ENCODE measurements around the gene DNM1. TPM values are rescaled to one million over a fixed set of nuclear protein-coding genes. Genes with fewer than 3 reads are reported as not detected.

Gene DNM1
- total and polyA plus RNA-seq, 2 experiments from 2014 or later, result 36.0 to 42.0 TPM

DNA sequence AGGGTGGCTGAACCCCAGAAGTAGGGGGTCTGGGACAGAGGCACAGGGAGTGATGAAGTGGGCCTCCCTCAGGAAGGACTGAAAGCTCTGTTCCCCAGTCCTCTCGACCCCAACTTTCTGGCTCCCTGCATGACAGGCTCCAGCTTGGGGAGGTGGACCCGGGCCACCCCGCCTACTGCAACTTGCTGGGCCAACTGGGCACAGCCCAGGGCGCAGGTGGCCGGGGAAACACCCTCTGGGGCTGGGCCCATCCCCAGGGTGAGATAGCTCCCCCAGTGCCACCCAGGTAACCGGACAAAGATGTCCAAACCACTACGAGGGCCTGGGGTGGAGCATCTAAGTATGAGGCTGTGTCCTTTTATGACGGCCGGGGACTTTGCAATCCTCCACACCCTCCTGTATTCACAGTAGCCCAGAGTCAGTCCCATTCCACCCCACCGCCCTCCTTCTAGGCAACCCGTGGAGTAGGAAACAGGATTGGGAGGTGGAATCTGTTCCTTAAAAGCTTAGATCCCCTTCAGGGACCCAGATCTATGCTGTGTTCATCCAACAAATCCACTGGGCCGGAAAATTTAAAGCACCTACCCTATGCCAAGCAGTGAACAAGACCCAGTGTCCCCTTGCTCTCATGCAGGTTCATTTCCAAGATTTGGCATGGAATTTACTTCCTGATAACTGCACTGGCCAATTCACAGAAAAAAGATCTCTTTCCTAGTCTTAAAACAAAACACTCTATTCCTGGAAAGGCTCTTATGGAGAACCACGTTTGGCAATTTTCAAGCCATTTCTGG, 19.9 kb downstream of the DNM1 start (continued):
- TF ChIP-seq, protein P1, sequence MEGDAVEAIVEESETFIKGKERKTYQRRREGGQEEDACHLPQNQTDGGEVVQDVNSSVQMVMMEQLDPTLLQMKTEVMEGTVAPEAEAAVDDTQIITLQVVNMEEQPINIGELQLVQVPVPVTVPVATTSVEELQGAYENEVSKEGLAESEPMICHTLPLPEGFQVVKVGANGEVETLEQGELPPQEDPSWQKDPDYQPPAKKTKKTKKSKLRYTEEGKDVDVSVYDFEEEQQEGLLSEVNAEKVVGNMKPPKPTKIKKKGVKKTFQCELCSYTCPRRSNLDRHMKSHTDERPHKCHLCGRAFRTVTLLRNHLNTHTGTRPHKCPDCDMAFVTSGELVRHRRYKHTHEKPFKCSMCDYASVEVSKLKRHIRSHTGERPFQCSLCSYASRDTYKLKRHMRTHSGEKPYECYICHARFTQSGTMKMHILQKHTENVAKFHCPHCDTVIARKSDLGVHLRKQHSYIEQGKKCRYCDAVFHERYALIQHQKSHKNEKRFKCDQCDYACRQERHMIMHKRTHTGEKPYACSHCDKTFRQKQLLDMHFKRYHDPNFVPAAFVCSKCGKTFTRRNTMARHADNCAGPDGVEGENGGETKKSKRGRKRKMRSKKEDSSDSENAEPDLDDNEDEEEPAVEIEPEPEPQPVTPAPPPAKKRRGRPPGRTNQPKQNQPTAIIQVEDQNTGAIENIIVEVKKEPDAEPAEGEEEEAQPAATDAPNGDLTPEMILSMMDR (conservative IDR thresholded peaks at IDR 0.05; ENCODE audit: low read depth in 2 of 2), result no peak

DNA sequence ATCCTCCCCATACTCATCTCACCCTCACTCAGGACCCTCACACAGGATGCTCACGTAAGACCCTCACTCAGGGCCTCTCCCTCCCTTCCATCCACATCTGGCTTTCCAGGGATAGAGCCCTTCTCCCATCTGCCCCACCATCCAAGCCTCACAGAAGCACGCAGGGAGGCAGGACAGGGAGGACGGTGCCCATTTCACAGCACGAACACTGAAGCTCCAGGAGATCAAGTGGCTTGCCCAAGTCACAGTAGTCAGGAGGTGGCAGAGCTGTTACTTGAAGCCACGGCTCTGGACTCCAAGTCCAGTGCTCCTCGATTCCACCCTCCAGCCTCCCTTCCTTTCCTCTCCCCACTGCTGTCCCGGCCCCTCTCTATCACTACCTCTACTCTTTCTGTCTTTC, 21.7 kb downstream of the DNM1 start:
- Mint-ChIP-seq H3K4me3 (no peak overlapping the region), H3K4me1 (no peaks in the 10 kb centered on the region; the same call in 2 of the 3 replicates), H3K27ac (no peak overlapping the region), H3K9me3 (no peaks in the 10 kb centered on the region), H3K36me3 (ENCODE audit: low read depth) (peaks cover 21% of the 10 kb centered on the region), H3K27me3 (ENCODE audit: insufficient read depth, low read depth, poor library complexity) (peaks cover 7% of the 10 kb centered on the region)
- H2AFZ ChIP-seq, result no peak overlapping the region
- TF ChIP-seq JUNB (IDR thresholded peaks at IDR 0.05; ENCODE audit: unreplicated experiment), result no peak
- TF ChIP-seq, protein P2, sequence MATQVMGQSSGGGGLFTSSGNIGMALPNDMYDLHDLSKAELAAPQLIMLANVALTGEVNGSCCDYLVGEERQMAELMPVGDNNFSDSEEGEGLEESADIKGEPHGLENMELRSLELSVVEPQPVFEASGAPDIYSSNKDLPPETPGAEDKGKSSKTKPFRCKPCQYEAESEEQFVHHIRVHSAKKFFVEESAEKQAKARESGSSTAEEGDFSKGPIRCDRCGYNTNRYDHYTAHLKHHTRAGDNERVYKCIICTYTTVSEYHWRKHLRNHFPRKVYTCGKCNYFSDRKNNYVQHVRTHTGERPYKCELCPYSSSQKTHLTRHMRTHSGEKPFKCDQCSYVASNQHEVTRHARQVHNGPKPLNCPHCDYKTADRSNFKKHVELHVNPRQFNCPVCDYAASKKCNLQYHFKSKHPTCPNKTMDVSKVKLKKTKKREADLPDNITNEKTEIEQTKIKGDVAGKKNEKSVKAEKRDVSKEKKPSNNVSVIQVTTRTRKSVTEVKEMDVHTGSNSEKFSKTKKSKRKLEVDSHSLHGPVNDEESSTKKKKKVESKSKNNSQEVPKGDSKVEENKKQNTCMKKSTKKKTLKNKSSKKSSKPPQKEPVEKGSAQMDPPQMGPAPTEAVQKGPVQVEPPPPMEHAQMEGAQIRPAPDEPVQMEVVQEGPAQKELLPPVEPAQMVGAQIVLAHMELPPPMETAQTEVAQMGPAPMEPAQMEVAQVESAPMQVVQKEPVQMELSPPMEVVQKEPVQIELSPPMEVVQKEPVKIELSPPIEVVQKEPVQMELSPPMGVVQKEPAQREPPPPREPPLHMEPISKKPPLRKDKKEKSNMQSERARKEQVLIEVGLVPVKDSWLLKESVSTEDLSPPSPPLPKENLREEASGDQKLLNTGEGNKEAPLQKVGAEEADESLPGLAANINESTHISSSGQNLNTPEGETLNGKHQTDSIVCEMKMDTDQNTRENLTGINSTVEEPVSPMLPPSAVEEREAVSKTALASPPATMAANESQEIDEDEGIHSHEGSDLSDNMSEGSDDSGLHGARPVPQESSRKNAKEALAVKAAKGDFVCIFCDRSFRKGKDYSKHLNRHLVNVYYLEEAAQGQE (IDR thresholded peaks at IDR 0.05; ENCODE audit: unreplicated experiment), result no peak
- no peaks in the 10 kb centered on the region for H3K79me2 ChIP-seq (replicated peaks; ENCODE audit: insufficient read depth)
- H3K4me2 ChIP-seq, result no peak overlapping the region
- H4K20me1 ChIP-seq (replicated peaks; ENCODE audit: insufficient read depth), result no peaks in the 10 kb centered on the region; the same call in 1 of the 2 replicates
- 0 out of 2 replicates have a peak, but pooled peaks cover 6% of the 10 kb centered on the region for H3K36me3 ChIP-seq (ENCODE audit: insufficient read depth)
- no peaks in the 10 kb centered on the region for H3K27me3 ChIP-seq (ENCODE audit: insufficient read depth)
- no peak overlapping the region for H3K27ac ChIP-seq (ENCODE audit: low read depth)
- DNase-seq (ENCODE audit: low spot score), result no peak
- peaks cover 3% of the 10 kb centered on the region; the same call in 1 of the 2 replicates for H3F3A ChIP-seq (replicated peaks; ENCODE audit: low read depth)
- no peak for ATAC-seq
- no peak overlapping the region for H3K4me3 ChIP-seq
- no peaks in the 10 kb centered on the region for H3K4me1 ChIP-seq (ENCODE audit: insufficient read depth)
- no peaks in the 10 kb centered on the region for H3K9me2 ChIP-seq (ENCODE audit: insufficient read depth)

DNA sequence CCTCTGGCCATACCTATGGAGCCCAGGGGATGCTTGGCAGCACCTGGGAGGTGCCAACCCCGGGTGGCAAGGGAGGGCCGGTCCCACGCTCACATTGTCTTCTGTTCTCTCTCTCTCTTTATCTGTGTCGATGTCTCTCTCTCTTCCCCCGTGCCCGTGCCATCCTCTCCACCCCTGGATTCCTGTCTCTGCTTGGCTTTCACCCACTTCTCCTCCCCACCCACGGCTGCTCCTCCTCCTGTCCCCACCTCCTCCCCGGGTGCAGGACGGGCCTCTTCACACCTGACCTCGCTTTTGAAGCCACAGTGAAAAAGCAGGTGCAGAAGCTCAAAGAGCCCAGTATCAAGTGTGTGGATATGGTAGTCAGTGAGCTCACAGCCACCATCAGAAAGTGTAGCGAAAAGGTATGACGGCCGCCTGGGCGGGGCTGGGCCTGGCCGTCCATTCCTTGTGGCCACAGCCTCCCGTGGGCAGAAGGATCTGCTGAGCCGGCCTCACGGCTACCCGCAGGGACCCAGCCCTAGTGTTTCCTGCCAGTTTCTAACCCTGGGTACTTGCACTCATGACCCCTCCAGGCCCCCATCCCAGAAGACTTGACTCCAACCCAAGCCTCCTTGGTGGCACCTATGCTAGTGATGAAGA, 22.7 kb downstream of the DNM1 start:
- ATAC-seq, result no peak
- H3K4me1 Mint-ChIP-seq, result no peaks in the 10 kb centered on the region
- no peak for TF ChIP-seq STAT1 (IDR thresholded peaks at IDR 0.05; ENCODE audit: unreplicated experiment)
- TF ChIP-seq, protein P1 (conservative IDR thresholded peaks at IDR 0.05; ENCODE audit: low read depth in 2 of 2), result no peak
- no peak for TF ChIP-seq ZNF331 (CRISPR knock-in tag; IDR thresholded peaks at IDR 0.05; ENCODE audit: low read depth)
- no peak for TF ChIP-seq POLR2AphosphoS5 (IDR thresholded peaks at IDR 0.05; ENCODE audit: low read depth)
- no peak for TF ChIP-seq CREB1 (CRISPR knock-in tag; IDR thresholded peaks at IDR 0.05; ENCODE audit: low read depth)
- TF ChIP-seq ZNF114 (CRISPR knock-in tag; IDR thresholded peaks at IDR 0.05), result no peak
- no peak for TF ChIP-seq JUNB (IDR thresholded peaks at IDR 0.05; ENCODE audit: unreplicated experiment)
- TF ChIP-seq EZH2phosphoT487 (IDR thresholded peaks at IDR 0.05; ENCODE audit: unreplicated experiment), result no peak
- TF ChIP-seq NANOG (IDR thresholded peaks at IDR 0.05; ENCODE audit: borderline replicate concordance), result no peak
- no peak for TF ChIP-seq EZH2 (IDR thresholded peaks at IDR 0.05; ENCODE audit: low read depth, unreplicated experiment)
- TF ChIP-seq, protein P3, sequence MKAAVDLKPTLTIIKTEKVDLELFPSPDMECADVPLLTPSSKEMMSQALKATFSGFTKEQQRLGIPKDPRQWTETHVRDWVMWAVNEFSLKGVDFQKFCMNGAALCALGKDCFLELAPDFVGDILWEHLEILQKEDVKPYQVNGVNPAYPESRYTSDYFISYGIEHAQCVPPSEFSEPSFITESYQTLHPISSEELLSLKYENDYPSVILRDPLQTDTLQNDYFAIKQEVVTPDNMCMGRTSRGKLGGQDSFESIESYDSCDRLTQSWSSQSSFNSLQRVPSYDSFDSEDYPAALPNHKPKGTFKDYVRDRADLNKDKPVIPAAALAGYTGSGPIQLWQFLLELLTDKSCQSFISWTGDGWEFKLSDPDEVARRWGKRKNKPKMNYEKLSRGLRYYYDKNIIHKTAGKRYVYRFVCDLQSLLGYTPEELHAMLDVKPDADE (IDR thresholded peaks at IDR 0.05), result no peak

More for the DNA sequence above, 22.7 kb downstream of the DNM1 start:
- H3K36me3 ChIP-seq (ENCODE audit: insufficient read depth), result 0 out of 2 replicates have a peak, but pooled peaks cover 5% of the 10 kb centered on the region
- H3K27ac ChIP-seq (ENCODE audit: low read depth), result no peak overlapping the region
- Mint-ChIP-seq H3K27me3 (ENCODE audit: insufficient read depth, low read depth, poor library complexity) (peaks cover 7% of the 10 kb centered on the region), H3K27ac (no peak overlapping the region), H3K4me3 (no peak overlapping the region), H3K9me3 (no peaks in the 10 kb centered on the region), H3K36me3 (ENCODE audit: low read depth) (peaks cover 12% of the 10 kb centered on the region)
- no peak overlapping the region for H3K4me2 ChIP-seq
- H3F3A ChIP-seq (replicated peaks; ENCODE audit: low read depth), result peaks cover 3% of the 10 kb centered on the region; the same call in 1 of the 2 replicates
- H3K27me3 ChIP-seq (ENCODE audit: insufficient read depth), result no peaks in the 10 kb centered on the region
- no peak for DNase-seq (ENCODE audit: low spot score)
- H3K4me3 ChIP-seq, result no peak overlapping the region
- H3K4me1 ChIP-seq (ENCODE audit: insufficient read depth), result no peaks in the 10 kb centered on the region
- no peaks in the 10 kb centered on the region; the same call in 1 of the 2 replicates for H4K20me1 ChIP-seq (replicated peaks; ENCODE audit: insufficient read depth)
- H3K79me2 ChIP-seq (replicated peaks; ENCODE audit: insufficient read depth), result no peaks in the 10 kb centered on the region
- no peaks in the 10 kb centered on the region for H3K9me2 ChIP-seq (ENCODE audit: insufficient read depth)
- H2AFZ ChIP-seq, result no peak overlapping the region

All from GM23338 (cell line).